Caco-2 (cell line): Measurements from ENCODE around the gene POMC. TPM values are rescaled to one million over a fixed set of nuclear protein-coding genes. Genes with fewer than 3 reads are reported as not detected.

ENCODE experiments used
- BruUV-seq: library from RNA; stranded (reverse); fragments of 400-500 nt; replicated peaks from 2 replicates; lab custom pipeline; 2021; lab: Mats Ljungman, UMichigan
- CTCF ChIA-PET: fragments of 300-600 bp; sonication (Branson Sonifier 250); formaldehyde crosslinking; loops from one replicate; lab custom pipeline; 2022; ENCODE audit warnings: antibody characterized with exemption; lab: Charles Lee
- POLR2A ChIA-PET: fragments of 300-600 bp; sonication (Branson Sonifier 250); formaldehyde crosslinking; loops from one replicate; lab custom pipeline; 2022; ENCODE audit warnings: antibody characterized with exemption; lab: Charles Lee
- DNase-seq, 2 experiments: peaks; one replicate each; pipeline versions ENCODE4 v3.0.0 to v3.0.0-alpha.2; 2020 to 2022
- H3K27me3 ChIP-seq: replicated peaks from 2 replicates; pipeline ENCODE4 v1.6.0; 2011; ENCODE audit warnings: low read length; ENCODE audit not compliant: control insufficient read depth, insufficient read depth
- H3K36me3 ChIP-seq: 2 replicates; pipeline ENCODE4 v1.5.1; 2011; ENCODE audit warnings: low read length; ENCODE audit not compliant: control insufficient read depth, insufficient read depth
- H3K4me1 ChIP-seq: fragments of 250-450 bp; sonication (Bioruptor Pico); 2 replicates; pipeline ENCODE4 v1.5.1; 2020; ENCODE audit warnings: mild to moderate bottlenecking
- H3K4me3 ChIP-seq: 2 replicates; pipeline ENCODE4 v1.5.1; 2011; ENCODE audit warnings: low read depth, mild to moderate bottlenecking, control low read depth, low read length
- H3K9me3 ChIP-seq: fragments of 250-450 bp; sonication (Bioruptor Pico); 2 replicates; pipeline ENCODE4 v1.5.1; 2020; ENCODE audit warnings: mild to moderate bottlenecking, moderate library complexity
- H3K27ac Mint-ChIP-seq: one replicate; pipeline ENCODE4 v1.8.0; 2022; ENCODE audit warnings: mixed read lengths; ENCODE audit not compliant: unreplicated experiment
- H3K27me3 Mint-ChIP-seq: one replicate; pipeline ENCODE4 v1.8.0; 2022; ENCODE audit warnings: mixed read lengths; ENCODE audit not compliant: insufficient read depth, unreplicated experiment
- H3K36me3 Mint-ChIP-seq: one replicate; pipeline ENCODE4 v1.8.0; 2022; ENCODE audit warnings: mild to moderate bottlenecking, mixed read lengths; ENCODE audit not compliant: insufficient read depth, unreplicated experiment
- H3K4me1 Mint-ChIP-seq: one replicate; pipeline ENCODE4 v1.8.0; 2022; ENCODE audit warnings: low read depth, mixed read lengths; ENCODE audit not compliant: unreplicated experiment
- H3K4me3 Mint-ChIP-seq: one replicate; pipeline ENCODE4 v1.8.0; 2022; ENCODE audit warnings: mild to moderate bottlenecking, moderate library complexity, mixed read lengths; ENCODE audit not compliant: unreplicated experiment
- H3K9me3 Mint-ChIP-seq: one replicate; pipeline ENCODE4 v1.8.0; 2022; ENCODE audit warnings: mixed read lengths; ENCODE audit not compliant: unreplicated experiment
- intact Hi-C: fragments of 100-400 bp; cut with micrococcal nuclease; formaldehyde crosslinking; loops from one replicate; pipeline ENCODE4 v1.10.0; 2022; ENCODE audit not compliant: unreplicated experiment
- total RNA-seq: library from RNA; stranded (reverse); gene quantifications from 2 replicates; pipeline ENCODE4 v1.2.3, GENCODE V29; 2022
- TF ChIP-seq, protein P1 (sequence below), 2 experiments: fragments of 200-600 bp in 1 of 2; IDR thresholded peaks; 1 replicate in 1 of 2; 2 replicates in 1 of 2; pipeline versions ENCODE4 v1.5.1 to v1.8.0; 2011 to 2022; ENCODE audit warnings: antibody characterized with exemption in 1 of 2, control low read depth in 1 of 2, inconsistent platforms in 1 of 2, low read depth in 1 of 2, low read length in 1 of 2, mild to moderate bottlenecking in 1 of 2, moderate library complexity in 1 of 2; ENCODE audit not compliant: insufficient read depth in 1 of 2, severe bottlenecking in 1 of 2, unreplicated experiment in 1 of 2

POMC gene
- total RNA-seq, 1 experiment from 2014 or later = 14.9 TPM

DNA sequence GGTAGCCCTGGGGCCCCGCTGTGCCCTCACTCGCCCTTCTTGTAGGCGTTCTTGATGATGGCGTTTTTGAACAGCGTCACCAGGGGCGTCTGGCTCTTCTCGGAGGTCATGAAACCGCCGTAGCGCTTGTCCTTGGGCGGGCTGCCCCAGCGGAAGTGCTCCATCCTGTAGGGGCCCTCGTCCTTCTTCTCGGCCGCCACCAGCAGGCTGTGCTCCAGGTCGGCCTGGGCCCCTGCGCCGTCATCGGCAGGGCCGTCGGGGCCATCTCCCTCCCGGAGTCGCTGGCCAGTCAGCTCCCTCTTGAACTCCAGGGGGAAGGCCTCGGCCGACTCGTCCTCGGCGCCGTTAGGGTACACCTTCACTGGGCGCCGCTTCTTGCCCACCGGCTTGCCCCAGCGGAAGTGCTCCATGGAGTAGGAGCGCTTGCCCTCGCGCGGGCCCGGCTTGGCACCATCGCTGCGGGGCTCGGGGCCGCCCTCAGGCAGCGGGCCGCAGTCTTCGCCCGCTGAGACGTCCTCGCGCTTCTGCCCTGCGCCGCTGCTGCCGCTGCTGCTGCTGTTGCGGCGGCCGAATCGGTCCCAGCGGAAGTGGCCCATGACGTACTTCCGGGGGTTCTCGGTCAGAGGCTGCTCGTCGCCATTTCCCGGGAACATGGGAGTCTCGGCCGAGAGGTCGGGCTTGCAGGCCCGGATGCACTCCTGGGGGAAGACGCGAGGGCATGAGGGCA, 7.2 kb downstream of the POMC start:
- Histone ChIP-seq H3K9me3 (no peaks in the 10 kb centered on the region), H3K4me3 (no peak overlapping the region), H3K27me3 (no peaks in the 10 kb centered on the region), H3K4me1 (peaks cover 11% of the 10 kb centered on the region), H3K36me3 (no peaks in the 10 kb centered on the region)
- no peaks in the 10 kb centered on the region for H3K27me3 Mint-ChIP-seq
- peaks cover 6% of the 10 kb centered on the region for H3K36me3 Mint-ChIP-seq
- intact Hi-C loops = no loop called here
- no peaks in the 10 kb centered on the region for H3K9me3 Mint-ChIP-seq
- no peak overlapping the region for H3K4me3 Mint-ChIP-seq
- no TSS peak for BruUV-seq
- H3K27ac Mint-ChIP-seq = no peak overlapping the region
- TF ChIP-seq, protein P1, sequence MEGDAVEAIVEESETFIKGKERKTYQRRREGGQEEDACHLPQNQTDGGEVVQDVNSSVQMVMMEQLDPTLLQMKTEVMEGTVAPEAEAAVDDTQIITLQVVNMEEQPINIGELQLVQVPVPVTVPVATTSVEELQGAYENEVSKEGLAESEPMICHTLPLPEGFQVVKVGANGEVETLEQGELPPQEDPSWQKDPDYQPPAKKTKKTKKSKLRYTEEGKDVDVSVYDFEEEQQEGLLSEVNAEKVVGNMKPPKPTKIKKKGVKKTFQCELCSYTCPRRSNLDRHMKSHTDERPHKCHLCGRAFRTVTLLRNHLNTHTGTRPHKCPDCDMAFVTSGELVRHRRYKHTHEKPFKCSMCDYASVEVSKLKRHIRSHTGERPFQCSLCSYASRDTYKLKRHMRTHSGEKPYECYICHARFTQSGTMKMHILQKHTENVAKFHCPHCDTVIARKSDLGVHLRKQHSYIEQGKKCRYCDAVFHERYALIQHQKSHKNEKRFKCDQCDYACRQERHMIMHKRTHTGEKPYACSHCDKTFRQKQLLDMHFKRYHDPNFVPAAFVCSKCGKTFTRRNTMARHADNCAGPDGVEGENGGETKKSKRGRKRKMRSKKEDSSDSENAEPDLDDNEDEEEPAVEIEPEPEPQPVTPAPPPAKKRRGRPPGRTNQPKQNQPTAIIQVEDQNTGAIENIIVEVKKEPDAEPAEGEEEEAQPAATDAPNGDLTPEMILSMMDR (IDR thresholded peaks at IDR 0.05; ENCODE audit: insufficient read depth in 1 of 2, low read depth in 1 of 2, low read length in 1 of 2, severe bottlenecking in 1 of 2, unreplicated experiment in 1 of 2) = no peak
- peaks cover 10% of the 10 kb centered on the region for H3K4me1 Mint-ChIP-seq
- ChIA-PET POLR2A (no interaction called here), CTCF (interaction anchor here (0.6 kb wide), 1 partner anchor 140 kb away, joined by 3 read pairs; no protein-coding TSS in a partner anchor)
- no peak for DNase-seq

DNA sequence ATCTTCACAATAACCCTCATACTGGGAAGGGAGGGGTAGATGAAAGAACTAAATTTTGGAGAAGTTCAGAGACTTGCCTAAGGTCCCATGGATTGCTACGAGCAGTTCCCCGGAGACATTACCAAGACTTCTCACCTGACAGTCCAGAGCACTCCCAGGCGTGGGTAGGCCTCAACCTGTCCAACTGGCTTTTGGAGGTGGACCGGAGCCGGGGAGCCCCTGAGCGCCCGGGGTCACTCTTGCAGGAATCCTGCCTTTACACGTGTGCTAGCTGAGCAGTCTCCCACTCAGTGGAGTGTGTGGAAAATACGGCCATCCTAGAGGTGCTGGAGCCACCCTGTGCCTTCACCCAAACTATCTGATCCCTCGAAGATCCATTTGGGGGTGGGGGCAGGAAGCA, 8.0 kb downstream of the POMC start:
- TF ChIP-seq, protein P1 (IDR thresholded peaks at IDR 0.05; ENCODE audit: insufficient read depth in 1 of 2, low read depth in 1 of 2, low read length in 1 of 2, severe bottlenecking in 1 of 2, unreplicated experiment in 1 of 2) = no peak
- Mint-ChIP-seq H3K4me3 (no peak overlapping the region), H3K4me1 (peaks cover 10% of the 10 kb centered on the region), H3K27me3 (no peaks in the 10 kb centered on the region), H3K9me3 (no peaks in the 10 kb centered on the region), H3K27ac (no peak overlapping the region), H3K36me3 (peaks cover 6% of the 10 kb centered on the region)
- Histone ChIP-seq H3K4me1 (peaks cover 11% of the 10 kb centered on the region), H3K36me3 (no peaks in the 10 kb centered on the region), H3K4me3 (no peak overlapping the region), H3K9me3 (no peaks in the 10 kb centered on the region), H3K27me3 (no peaks in the 10 kb centered on the region)
- DNase-seq = peak in 1 of 2 experiments; percentile 17
- CTCF ChIA-PET = interaction anchor here (0.6 kb wide), 1 partner anchor 139 kb away, joined by 3 read pairs; no protein-coding TSS in a partner anchor
- POLR2A ChIA-PET = no interaction called here
- intact Hi-C loops = no loop called here
- no TSS peak for BruUV-seq

DNA sequence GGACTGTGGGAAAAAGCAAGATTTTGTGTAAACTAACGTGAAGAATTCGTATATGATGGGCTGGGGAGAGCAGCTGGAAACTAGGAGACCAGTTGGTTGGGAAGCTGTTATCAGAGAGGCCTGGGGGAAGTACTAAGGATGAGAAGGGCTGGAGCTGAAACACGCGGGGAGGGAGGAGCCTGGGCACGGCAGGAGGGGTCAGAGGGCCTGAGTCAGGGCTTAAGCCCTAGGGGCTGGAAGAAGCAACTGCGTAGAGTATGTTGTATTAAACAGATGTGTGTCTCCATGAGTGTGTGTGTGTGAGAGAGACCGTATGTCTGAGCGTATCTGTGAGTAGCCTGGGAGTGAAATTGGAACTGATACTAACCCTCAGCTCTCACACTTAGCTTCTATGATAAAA, 8.4 kb downstream of the POMC start:
- no TSS peak for BruUV-seq
- H3K4me3 ChIP-seq = no peak overlapping the region
- TF ChIP-seq, protein P1 (IDR thresholded peaks at IDR 0.05; ENCODE audit: insufficient read depth in 1 of 2, low read depth in 1 of 2, low read length in 1 of 2, severe bottlenecking in 1 of 2, unreplicated experiment in 1 of 2) = no peak
- Mint-ChIP-seq H3K9me3 (no peaks in the 10 kb centered on the region), H3K36me3 (peaks cover 6% of the 10 kb centered on the region), H3K4me1 (peaks cover 10% of the 10 kb centered on the region), H3K27ac (peak overlapping the region; percentile 14), H3K4me3 (no peak overlapping the region), H3K27me3 (no peaks in the 10 kb centered on the region)
- no peaks in the 10 kb centered on the region for H3K36me3 ChIP-seq
- H3K4me1 ChIP-seq = peaks cover 11% of the 10 kb centered on the region
- peak; percentile 58 to 76 for DNase-seq
- ChIA-PET CTCF (no interaction called here), POLR2A (no interaction called here)
- no peaks in the 10 kb centered on the region for H3K27me3 ChIP-seq
- H3K9me3 ChIP-seq = no peaks in the 10 kb centered on the region
- intact Hi-C loops = no loop called here
